SK-N-SH treated with all-trans-retinoic acid at 6 μM for 48 hours (cell line): Measurements from ENCODE around the gene TTC38.

Experiments
- BACH2 ChIP-seq: fragments of 250-450 bp; sonication (Bioruptor Pico); IDR thresholded peaks from 2 replicates; pipeline ENCODE4 v1.9.0; 2021; ENCODE audit warnings: mild to moderate bottlenecking, borderline replicate concordance
- RARB ChIP-seq: fragments of 250-450 bp; sonication (Bioruptor Pico); IDR thresholded peaks from 2 replicates; pipeline ENCODE4 v1.8.0; 2021; ENCODE audit warnings: mild to moderate bottlenecking, moderate library complexity
- SNAI2 ChIP-seq: fragments of 250-450 bp; sonication (Bioruptor Pico); IDR thresholded peaks from 2 replicates; pipeline ENCODE4 v1.5.0; 2020; ENCODE audit warnings: mild to moderate bottlenecking, moderate library complexity
- TOX ChIP-seq: fragments of 250-450 bp; sonication (Bioruptor Pico); IDR thresholded peaks from 2 replicates; pipeline ENCODE4 v1.8.0; 2021; ENCODE audit warnings: mild to moderate bottlenecking, moderate library complexity, borderline replicate concordance
- TSHZ2 ChIP-seq: fragments of 250-450 bp; sonication (Bioruptor Pico); IDR thresholded peaks from 2 replicates; pipeline ENCODE4 v1.5.0; 2020; ENCODE audit warnings: mild to moderate bottlenecking, moderate library complexity
- ZNF565 ChIP-seq: fragments of 450-650 bp; formaldehyde crosslinking; conservative IDR thresholded peaks from 2 replicates; pipeline ENCODE4 v1.5.0; 2020; ENCODE audit warnings: low read depth, mild to moderate bottlenecking, moderate library complexity
- TF ChIP-seq, protein P1 (sequence below): fragments of 250-450 bp; sonication (Bioruptor Pico); IDR thresholded peaks from 2 replicates; pipeline ENCODE4 v1.8.0; 2020; ENCODE audit warnings: mild to moderate bottlenecking, moderate library complexity, borderline replicate concordance
- TF ChIP-seq, protein P2 (sequence below): fragments of 250-450 bp; sonication (Bioruptor Pico); IDR thresholded peaks from 2 replicates; pipeline ENCODE4 v1.5.1; 2021; ENCODE audit warnings: mild to moderate bottlenecking, moderate library complexity

- TF ChIP-seq RARB = no peak
- TF ChIP-seq TSHZ2 = no peak
- no peak for TF ChIP-seq SNAI2 (CRISPR knock-in tag)
- TF ChIP-seq ZNF565 (CRISPR knock-in tag) = no peak
- TF ChIP-seq BACH2 = no peak
- TF ChIP-seq, protein P1, sequence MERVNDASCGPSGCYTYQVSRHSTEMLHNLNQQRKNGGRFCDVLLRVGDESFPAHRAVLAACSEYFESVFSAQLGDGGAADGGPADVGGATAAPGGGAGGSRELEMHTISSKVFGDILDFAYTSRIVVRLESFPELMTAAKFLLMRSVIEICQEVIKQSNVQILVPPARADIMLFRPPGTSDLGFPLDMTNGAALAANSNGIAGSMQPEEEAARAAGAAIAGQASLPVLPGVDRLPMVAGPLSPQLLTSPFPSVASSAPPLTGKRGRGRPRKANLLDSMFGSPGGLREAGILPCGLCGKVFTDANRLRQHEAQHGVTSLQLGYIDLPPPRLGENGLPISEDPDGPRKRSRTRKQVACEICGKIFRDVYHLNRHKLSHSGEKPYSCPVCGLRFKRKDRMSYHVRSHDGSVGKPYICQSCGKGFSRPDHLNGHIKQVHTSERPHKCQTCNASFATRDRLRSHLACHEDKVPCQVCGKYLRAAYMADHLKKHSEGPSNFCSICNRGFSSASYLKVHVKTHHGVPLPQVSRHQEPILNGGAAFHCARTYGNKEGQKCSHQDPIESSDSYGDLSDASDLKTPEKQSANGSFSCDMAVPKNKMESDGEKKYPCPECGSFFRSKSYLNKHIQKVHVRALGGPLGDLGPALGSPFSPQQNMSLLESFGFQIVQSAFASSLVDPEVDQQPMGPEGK (CRISPR knock-in tag) = no peak
- TF ChIP-seq TOX (CRISPR knock-in tag) = no peak
- TF ChIP-seq, protein P2, sequence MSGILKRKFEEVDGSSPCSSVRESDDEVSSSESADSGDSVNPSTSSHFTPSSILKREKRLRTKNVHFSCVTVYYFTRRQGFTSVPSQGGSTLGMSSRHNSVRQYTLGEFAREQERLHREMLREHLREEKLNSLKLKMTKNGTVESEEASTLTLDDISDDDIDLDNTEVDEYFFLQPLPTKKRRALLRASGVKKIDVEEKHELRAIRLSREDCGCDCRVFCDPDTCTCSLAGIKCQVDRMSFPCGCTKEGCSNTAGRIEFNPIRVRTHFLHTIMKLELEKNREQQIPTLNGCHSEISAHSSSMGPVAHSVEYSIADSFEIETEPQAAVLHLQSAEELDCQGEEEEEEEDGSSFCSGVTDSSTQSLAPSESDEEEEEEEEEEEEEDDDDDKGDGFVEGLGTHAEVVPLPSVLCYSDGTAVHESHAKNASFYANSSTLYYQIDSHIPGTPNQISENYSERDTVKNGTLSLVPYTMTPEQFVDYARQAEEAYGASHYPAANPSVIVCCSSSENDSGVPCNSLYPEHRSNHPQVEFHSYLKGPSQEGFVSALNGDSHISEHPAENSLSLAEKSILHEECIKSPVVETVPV = no peak
Observed at GRCh38 chr22:46272196-46272595, 4.4 kb downstream of the TTC38 start.
